ENCODE measurements around the gene VAV3.

VAV3 gene

GRCh38 chr1:107687849-107688753 lies 276.9 kb downstream of the VAV3 start:
- TF ChIP-seq CTCF (IDR thresholded peaks at IDR 0.05; ENCODE audit: low read depth, low read length) = no peak

DNA sequence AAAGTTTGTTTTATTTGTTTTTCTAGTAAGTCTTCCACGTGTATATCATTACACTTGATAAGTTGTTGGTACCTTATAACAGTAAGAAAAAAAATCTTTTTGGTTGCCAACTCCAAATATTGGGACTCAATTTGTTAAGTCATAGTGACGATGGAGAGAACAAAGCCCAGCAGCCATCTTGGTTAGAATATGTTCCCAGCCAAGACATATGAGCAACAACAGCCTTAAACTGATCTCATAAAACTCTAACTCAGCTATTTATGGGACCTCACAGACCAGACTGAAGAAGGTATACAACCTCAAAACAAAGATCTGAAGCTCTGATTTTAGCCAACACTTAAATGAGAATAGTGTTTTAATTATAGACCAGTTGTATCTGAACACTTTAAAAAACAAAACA lies 281.3 kb downstream of the VAV3 start:
- no peak for TF ChIP-seq CTCF (IDR thresholded peaks at IDR 0.05; ENCODE audit: low read depth, low read length)
- H3K4me3 ChIP-seq (ENCODE audit: low read depth, low read length) = no peak overlapping the region

More at GRCh38 chr1:107687849-107688753, 276.9 kb downstream of the VAV3 start:
- H3K4me3 ChIP-seq (ENCODE audit: low read depth, low read length) = no peak overlapping the region

- TF ChIP-seq CTCF (IDR thresholded peaks at IDR 0.05; ENCODE audit: low read depth, low read length) = no peak
Observed at GRCh38 chr1:107683191-107683657, 281.8 kb downstream of the VAV3 start.

DNA sequence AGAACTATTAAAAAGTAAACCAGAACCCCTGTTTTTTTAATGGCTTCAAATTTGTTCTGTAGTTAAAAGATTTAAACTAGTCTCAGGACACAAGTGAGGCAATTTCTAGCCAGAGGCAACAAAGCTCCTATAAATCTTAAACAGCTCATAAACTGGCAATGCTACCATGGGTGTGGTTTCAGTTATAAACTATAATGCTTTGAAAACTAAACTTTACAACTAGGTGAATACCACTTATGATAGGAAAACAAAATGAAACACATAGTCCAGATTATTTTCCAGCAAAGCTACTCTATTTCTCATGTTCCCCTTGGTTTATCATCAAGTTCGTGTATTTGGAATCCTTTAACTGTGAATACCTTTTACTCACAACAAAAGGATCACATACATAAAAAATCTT lies 282.5 kb downstream of the VAV3 start:
- no peak for TF ChIP-seq CTCF (IDR thresholded peaks at IDR 0.05; ENCODE audit: low read depth, low read length)
- no peak overlapping the region for H3K4me3 ChIP-seq (ENCODE audit: low read depth, low read length)

More at GRCh38 chr1:107683191-107683657, 281.8 kb downstream of the VAV3 start:
- no peak overlapping the region for H3K4me3 ChIP-seq (ENCODE audit: low read depth, low read length)

DNA sequence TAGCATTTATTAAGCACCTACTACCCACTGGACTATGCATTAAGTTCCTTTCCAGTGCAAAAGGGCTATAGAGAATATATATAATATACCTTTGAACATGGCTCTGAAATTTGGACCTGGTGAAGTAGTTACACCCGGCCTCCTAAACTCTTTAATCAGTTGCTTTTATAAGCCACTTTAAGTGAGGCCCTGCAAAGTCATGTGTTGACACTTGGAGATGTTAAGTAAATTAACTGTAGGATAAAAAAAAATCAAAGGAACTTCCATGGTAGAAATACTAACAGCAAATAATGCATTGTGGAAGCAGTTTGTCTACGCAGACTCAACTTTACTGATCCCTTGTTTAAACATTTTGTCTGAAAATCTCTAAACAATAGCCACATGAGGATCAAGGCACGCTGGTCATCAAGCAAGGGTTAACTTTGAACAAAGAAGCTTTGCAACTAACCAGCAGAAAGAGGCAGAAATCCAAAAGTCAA lies 283.9 kb downstream of the VAV3 start:
- TF ChIP-seq CTCF (IDR thresholded peaks at IDR 0.05; ENCODE audit: low read depth, low read length) = no peak
- H3K4me3 ChIP-seq (ENCODE audit: low read depth, low read length) = no peak overlapping the region

- H3K4me3 ChIP-seq (ENCODE audit: low read depth, low read length) = no peak overlapping the region
- TF ChIP-seq CTCF (IDR thresholded peaks at IDR 0.05; ENCODE audit: low read depth, low read length) = no peak
Observed at GRCh38 chr1:107680579-107680985, 284.4 kb downstream of the VAV3 start.

- H3K4me3 ChIP-seq (ENCODE audit: low read depth, low read length) = no peak overlapping the region
- no peak for TF ChIP-seq CTCF (IDR thresholded peaks at IDR 0.05; ENCODE audit: low read depth, low read length)
Observed at GRCh38 chr1:107679411-107679953, 285.5 kb downstream of the VAV3 start.
